Measurements from ENCODE around the gene FALEC.

- no peak for TF ChIP-seq CTCF (IDR thresholded peaks at IDR 0.05)
- no peak for TF ChIP-seq POLR2A (IDR thresholded peaks at IDR 0.05)
- no peak for TF ChIP-seq EP300 (IDR thresholded peaks at IDR 0.05)
Observed at GRCh38 chr1:150579945-150580642, 64.5 kb downstream of the FALEC start.
